Left ventricle myocardium inferior (tissue), 1 donor: ENCODE measurements around the gene LRBA. TPM values are rescaled to one million over a fixed set of nuclear protein-coding genes. Genes with fewer than 3 reads are reported as not detected.
A peak's percentile ranks its signal among the peaks of the same experiment; 100 is the strongest.

ENCODE experiments used
- DNase-seq: peaks from one replicate; pipeline ENCODE4 v3.0.0-alpha.2; 2020
- H3K27ac ChIP-seq: fragments of 200-600 bp; replicated peaks from 2 replicates; pipeline ENCODE4 v1.8.0; 2021
- H3K27me3 ChIP-seq: fragments of 200-600 bp; 2 replicates; pipeline ENCODE4 v1.8.0; 2021; ENCODE audit warnings: low read depth
- H3K36me3 ChIP-seq: fragments of 200-600 bp; 2 replicates; pipeline ENCODE4 v1.8.0; 2021
- H3K4me1 ChIP-seq: fragments of 200-600 bp; 2 replicates; pipeline ENCODE4 v1.8.0; 2021
- H3K4me3 ChIP-seq: fragments of 200-600 bp; 2 replicates; pipeline ENCODE4 v1.8.0; 2021; ENCODE audit warnings: mild to moderate bottlenecking, moderate library complexity
- H3K9me3 ChIP-seq: fragments of 200-600 bp; replicated peaks from 2 replicates; pipeline ENCODE4 v1.8.0; 2021
- CTCF ChIP-seq: fragments of 200-600 bp; IDR thresholded peaks from 2 replicates; pipeline ENCODE4 v1.8.0; 2021; ENCODE audit warnings: antibody characterized with exemption, mild to moderate bottlenecking, borderline replicate concordance
- intact Hi-C: fragments of 100-400 bp; cut with micrococcal nuclease; formaldehyde crosslinking; loops from one replicate; pipeline ENCODE4 v1.11.0; 2022
- total RNA-seq: library from RNA; stranded (reverse); fragmentation: NEBNext Ultra II Directional; extraction: Animal tissue kit (Norgen Biotek cat#: 25700); gene quantifications from one replicate; pipeline ENCODE4 v1.2.1, GENCODE V29; 2021
- donor health status: DM: no; HTN: yes; CAD: no; lungs with severe emphysema.

LRBA gene
- total RNA-seq, 1 donor from 2014 or later: 19.1 TPM

GRCh38 chr4:150888625-150889024 is 126.5 kb downstream of the LRBA start:
- Histone ChIP-seq H3K36me3 (peaks cover 19% of the 10 kb centered on the region), H3K4me1 (no peaks in the 10 kb centered on the region), H3K4me3 (no peak overlapping the region), H3K27ac (no peak overlapping the region), H3K27me3 (no peaks in the 10 kb centered on the region), H3K9me3 (no peaks in the 10 kb centered on the region)
- intact Hi-C loops: no loop called here
- no peak for TF ChIP-seq CTCF
- DNase-seq: no peak

GRCh38 chr4:150888217-150888616 is 126.9 kb downstream of the LRBA start:
- Histone ChIP-seq H3K9me3 (no peaks in the 10 kb centered on the region), H3K27me3 (no peaks in the 10 kb centered on the region), H3K36me3 (peaks cover 15% of the 10 kb centered on the region), H3K4me3 (no peak overlapping the region), H3K27ac (no peak overlapping the region), H3K4me1 (no peaks in the 10 kb centered on the region)
- intact Hi-C loops: no loop called here
- no peak for DNase-seq
- no peak for TF ChIP-seq CTCF

- no peak overlapping the region for H3K27ac ChIP-seq
- H3K36me3 ChIP-seq: peaks cover 4% of the 10 kb centered on the region
- H3K4me3 ChIP-seq: no peak overlapping the region
- intact Hi-C loops: no loop called here
- H3K9me3 ChIP-seq: no peaks in the 10 kb centered on the region
- no peak for TF ChIP-seq CTCF
- H3K27me3 ChIP-seq: no peaks in the 10 kb centered on the region
- DNase-seq: no peak
- no peaks in the 10 kb centered on the region for H3K4me1 ChIP-seq
Measured at GRCh38 chr4:150886597-150886996, 128.5 kb downstream of the LRBA start.

GRCh38 chr4:150884625-150885024 is 130.5 kb downstream of the LRBA start:
- H3K4me3 ChIP-seq: no peak overlapping the region
- no peak for TF ChIP-seq CTCF
- H3K27me3 ChIP-seq: no peaks in the 10 kb centered on the region
- peaks cover 18% of the 10 kb centered on the region for H3K36me3 ChIP-seq
- H3K27ac ChIP-seq: no peak overlapping the region
- peaks cover 4% of the 10 kb centered on the region for H3K9me3 ChIP-seq
- intact Hi-C loops: no loop called here
- H3K4me1 ChIP-seq: no peaks in the 10 kb centered on the region
- DNase-seq: no peak

- Histone ChIP-seq H3K4me3 (no peak overlapping the region), H3K27ac (peak overlapping the region; percentile 81), H3K36me3 (peaks cover 12% of the 10 kb centered on the region), H3K4me1 (peaks cover 9% of the 10 kb centered on the region), H3K27me3 (no peaks in the 10 kb centered on the region), H3K9me3 (peaks cover 19% of the 10 kb centered on the region)
- intact Hi-C loops: no loop called here
- no peak for TF ChIP-seq CTCF
- DNase-seq: no peak
Measured at GRCh38 chr4:150875367-150875766, 139.7 kb downstream of the LRBA start.
